ENCODE results near the gene PCDHAC2. TPM values are rescaled to one million over a fixed set of nuclear protein-coding genes. Genes with fewer than 3 reads are reported as not detected.

Gene PCDHAC2
- polyA plus RNA-seq, 2 of the 4 experiments (the other 2 are of a cell fraction): 1.2 to 5.3 TPM

DNA sequence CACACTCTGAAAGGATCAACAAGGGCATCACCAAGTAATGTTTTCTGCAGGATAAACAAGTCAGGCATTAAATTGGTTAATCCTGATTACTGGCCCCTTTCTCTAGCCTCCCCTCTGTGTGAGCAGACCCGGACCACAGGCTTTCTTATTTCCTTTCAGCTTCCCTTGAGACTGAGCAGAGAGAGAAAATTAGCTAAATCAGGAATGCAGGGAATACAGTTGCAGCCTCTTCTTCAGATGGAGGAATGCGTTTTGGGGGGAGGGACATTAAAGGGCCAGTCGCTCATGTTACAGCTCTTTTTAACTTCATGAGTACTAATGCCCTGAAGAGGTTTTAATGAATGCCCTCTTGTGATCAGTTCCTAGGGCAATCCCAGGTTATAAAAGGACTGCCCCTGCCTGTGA is 19.8 kb downstream of the PCDHAC2 start (continued):
- TF ChIP-seq, protein P1, sequence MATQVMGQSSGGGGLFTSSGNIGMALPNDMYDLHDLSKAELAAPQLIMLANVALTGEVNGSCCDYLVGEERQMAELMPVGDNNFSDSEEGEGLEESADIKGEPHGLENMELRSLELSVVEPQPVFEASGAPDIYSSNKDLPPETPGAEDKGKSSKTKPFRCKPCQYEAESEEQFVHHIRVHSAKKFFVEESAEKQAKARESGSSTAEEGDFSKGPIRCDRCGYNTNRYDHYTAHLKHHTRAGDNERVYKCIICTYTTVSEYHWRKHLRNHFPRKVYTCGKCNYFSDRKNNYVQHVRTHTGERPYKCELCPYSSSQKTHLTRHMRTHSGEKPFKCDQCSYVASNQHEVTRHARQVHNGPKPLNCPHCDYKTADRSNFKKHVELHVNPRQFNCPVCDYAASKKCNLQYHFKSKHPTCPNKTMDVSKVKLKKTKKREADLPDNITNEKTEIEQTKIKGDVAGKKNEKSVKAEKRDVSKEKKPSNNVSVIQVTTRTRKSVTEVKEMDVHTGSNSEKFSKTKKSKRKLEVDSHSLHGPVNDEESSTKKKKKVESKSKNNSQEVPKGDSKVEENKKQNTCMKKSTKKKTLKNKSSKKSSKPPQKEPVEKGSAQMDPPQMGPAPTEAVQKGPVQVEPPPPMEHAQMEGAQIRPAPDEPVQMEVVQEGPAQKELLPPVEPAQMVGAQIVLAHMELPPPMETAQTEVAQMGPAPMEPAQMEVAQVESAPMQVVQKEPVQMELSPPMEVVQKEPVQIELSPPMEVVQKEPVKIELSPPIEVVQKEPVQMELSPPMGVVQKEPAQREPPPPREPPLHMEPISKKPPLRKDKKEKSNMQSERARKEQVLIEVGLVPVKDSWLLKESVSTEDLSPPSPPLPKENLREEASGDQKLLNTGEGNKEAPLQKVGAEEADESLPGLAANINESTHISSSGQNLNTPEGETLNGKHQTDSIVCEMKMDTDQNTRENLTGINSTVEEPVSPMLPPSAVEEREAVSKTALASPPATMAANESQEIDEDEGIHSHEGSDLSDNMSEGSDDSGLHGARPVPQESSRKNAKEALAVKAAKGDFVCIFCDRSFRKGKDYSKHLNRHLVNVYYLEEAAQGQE (IDR thresholded peaks at IDR 0.05): no peak
- TF ChIP-seq NFE2L2 (conservative IDR thresholded peaks at IDR 0.05; ENCODE audit: low read length) (no peak), HOXB5 (CRISPR knock-in tag; IDR thresholded peaks at IDR 0.05) (no peak), RAD21 (conservative IDR thresholded peaks at IDR 0.05 in 1 of 2, IDR thresholded peaks at IDR 0.05 in 1 of 2) (no peak)
- TF ChIP-seq, protein P2, sequence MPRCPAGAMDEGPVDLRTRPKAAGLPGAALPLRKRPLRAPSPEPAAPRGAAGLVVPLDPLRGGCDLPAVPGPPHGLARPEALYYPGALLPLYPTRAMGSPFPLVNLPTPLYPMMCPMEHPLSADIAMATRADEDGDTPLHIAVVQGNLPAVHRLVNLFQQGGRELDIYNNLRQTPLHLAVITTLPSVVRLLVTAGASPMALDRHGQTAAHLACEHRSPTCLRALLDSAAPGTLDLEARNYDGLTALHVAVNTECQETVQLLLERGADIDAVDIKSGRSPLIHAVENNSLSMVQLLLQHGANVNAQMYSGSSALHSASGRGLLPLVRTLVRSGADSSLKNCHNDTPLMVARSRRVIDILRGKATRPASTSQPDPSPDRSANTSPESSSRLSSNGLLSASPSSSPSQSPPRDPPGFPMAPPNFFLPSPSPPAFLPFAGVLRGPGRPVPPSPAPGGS (IDR thresholded peaks at IDR 0.05): no peak

DNA sequence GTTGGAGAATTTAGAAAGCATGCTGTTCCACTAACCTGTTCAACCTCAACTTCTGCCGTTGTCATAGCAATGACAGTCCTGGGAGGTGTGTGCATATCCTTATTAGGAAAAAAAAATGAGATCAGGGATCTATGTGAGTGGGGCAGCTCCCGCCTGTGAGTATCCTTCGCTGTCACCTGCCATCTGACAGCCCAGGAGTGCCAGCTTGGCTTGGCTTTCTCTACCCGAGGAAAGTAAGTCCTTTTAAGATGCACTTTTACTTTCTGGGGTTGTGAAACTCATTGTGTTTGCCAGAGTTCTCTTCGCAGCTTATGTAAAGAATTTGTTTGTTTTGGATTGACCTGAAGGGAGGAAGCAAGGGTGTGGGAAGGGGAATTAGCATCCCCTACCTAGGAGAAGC is 21.8 kb downstream of the PCDHAC2 start:
- Histone ChIP-seq H3K4me1 (peaks cover 2% of the 10 kb centered on the region; the same call in 1 of the 3 replicates), H3K27ac (no peak overlapping the region), H3K4me2 (no peak overlapping the region), H3K4me3 (no peak overlapping the region), H3K9me3 (no peaks in the 10 kb centered on the region)
- DNase-seq (ENCODE audit: low read depth in 1 of 2, low spot score in 1 of 2) (no peak), FAIRE-seq (no peak), ATAC-seq (no peak)
- WGBS (ENCODE audit: missing lambda C conversion rate): 38% methylated on average over 5 of the region's 5 CpGs
- CTCF ChIA-PET: interaction anchor here (1.1 to 1.6 kb wide), 3 partner anchors 16 to 119 kb away, joined by 3 to 5 read pairs (median 3); partner anchors contain the start of gene PCDHA11
- no peak for TF ChIP-seq ZC3H11A (IDR thresholded peaks at IDR 0.05)
- TF ChIP-seq, protein P3, sequence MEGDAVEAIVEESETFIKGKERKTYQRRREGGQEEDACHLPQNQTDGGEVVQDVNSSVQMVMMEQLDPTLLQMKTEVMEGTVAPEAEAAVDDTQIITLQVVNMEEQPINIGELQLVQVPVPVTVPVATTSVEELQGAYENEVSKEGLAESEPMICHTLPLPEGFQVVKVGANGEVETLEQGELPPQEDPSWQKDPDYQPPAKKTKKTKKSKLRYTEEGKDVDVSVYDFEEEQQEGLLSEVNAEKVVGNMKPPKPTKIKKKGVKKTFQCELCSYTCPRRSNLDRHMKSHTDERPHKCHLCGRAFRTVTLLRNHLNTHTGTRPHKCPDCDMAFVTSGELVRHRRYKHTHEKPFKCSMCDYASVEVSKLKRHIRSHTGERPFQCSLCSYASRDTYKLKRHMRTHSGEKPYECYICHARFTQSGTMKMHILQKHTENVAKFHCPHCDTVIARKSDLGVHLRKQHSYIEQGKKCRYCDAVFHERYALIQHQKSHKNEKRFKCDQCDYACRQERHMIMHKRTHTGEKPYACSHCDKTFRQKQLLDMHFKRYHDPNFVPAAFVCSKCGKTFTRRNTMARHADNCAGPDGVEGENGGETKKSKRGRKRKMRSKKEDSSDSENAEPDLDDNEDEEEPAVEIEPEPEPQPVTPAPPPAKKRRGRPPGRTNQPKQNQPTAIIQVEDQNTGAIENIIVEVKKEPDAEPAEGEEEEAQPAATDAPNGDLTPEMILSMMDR (IDR thresholded peaks at IDR 0.05): no peak
- TF ChIP-seq HDAC2 (IDR thresholded peaks at IDR 0.05): no peak
- no peak for TF ChIP-seq RNF2 (IDR thresholded peaks at IDR 0.05; ENCODE audit: borderline replicate concordance, low read depth)
- TF ChIP-seq JUNB (IDR thresholded peaks at IDR 0.05): no peak
- TF ChIP-seq FOXS1 (CRISPR knock-in tag; IDR thresholded peaks at IDR 0.05): no peak
- TF ChIP-seq, protein P4, sequence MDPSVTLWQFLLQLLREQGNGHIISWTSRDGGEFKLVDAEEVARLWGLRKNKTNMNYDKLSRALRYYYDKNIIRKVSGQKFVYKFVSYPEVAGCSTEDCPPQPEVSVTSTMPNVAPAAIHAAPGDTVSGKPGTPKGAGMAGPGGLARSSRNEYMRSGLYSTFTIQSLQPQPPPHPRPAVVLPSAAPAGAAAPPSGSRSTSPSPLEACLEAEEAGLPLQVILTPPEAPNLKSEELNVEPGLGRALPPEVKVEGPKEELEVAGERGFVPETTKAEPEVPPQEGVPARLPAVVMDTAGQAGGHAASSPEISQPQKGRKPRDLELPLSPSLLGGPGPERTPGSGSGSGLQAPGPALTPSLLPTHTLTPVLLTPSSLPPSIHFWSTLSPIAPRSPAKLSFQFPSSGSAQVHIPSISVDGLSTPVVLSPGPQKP (IDR thresholded peaks at IDR 0.05; ENCODE audit: low read depth, low read length): no peak
- TF ChIP-seq, protein P5, sequence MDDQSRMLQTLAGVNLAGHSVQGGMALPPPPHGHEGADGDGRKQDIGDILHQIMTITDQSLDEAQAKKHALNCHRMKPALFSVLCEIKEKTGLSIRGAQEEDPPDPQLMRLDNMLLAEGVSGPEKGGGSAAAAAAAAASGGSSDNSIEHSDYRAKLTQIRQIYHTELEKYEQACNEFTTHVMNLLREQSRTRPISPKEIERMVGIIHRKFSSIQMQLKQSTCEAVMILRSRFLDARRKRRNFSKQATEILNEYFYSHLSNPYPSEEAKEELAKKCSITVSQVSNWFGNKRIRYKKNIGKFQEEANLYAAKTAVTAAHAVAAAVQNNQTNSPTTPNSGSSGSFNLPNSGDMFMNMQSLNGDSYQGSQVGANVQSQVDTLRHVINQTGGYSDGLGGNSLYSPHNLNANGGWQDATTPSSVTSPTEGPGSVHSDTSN (IDR thresholded peaks at IDR 0.05): no peak
- no peak for TF ChIP-seq HOXB5 (CRISPR knock-in tag; IDR thresholded peaks at IDR 0.05)
- TF ChIP-seq SREBF2 (IDR thresholded peaks at IDR 0.05): no peak
- no peak for TF ChIP-seq JUN (IDR thresholded peaks at IDR 0.05)
- TF ChIP-seq MAZ (IDR thresholded peaks at IDR 0.05; ENCODE audit: borderline replicate concordance, low read depth, low read length): no peak
- TF ChIP-seq, protein P6, sequence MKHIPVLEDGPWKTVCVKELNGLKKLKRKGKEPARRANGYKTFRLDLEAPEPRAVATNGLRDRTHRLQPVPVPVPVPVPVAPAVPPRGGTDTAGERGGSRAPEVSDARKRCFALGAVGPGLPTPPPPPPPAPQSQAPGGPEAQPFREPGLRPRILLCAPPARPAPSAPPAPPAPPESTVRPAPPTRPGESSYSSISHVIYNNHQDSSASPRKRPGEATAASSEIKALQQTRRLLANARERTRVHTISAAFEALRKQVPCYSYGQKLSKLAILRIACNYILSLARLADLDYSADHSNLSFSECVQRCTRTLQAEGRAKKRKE (CRISPR knock-in tag; IDR thresholded peaks at IDR 0.05; ENCODE audit: low read depth): no peak
- TF ChIP-seq EP300 (IDR thresholded peaks at IDR 0.05): no peak
- TF ChIP-seq KDM5A (IDR thresholded peaks at IDR 0.05): no peak
- no peak for TF ChIP-seq CBX8 (IDR thresholded peaks at IDR 0.05)
- POLR2A ChIA-PET: no interaction called here

Measured in A549 (cell line).